ENCODE results near the gene KIF27.
"Not testable (repeated sequence)": the region's sequence is repeated elsewhere in the genome, so short reads cannot be mapped to it uniquely, and the experiment has no call there.

KIF27 gene

GRCh38 chr9:83804454-83804853 is 116.8 kb downstream of the KIF27 start:
- DNase-seq, result not testable (repeated sequence)

DNA sequence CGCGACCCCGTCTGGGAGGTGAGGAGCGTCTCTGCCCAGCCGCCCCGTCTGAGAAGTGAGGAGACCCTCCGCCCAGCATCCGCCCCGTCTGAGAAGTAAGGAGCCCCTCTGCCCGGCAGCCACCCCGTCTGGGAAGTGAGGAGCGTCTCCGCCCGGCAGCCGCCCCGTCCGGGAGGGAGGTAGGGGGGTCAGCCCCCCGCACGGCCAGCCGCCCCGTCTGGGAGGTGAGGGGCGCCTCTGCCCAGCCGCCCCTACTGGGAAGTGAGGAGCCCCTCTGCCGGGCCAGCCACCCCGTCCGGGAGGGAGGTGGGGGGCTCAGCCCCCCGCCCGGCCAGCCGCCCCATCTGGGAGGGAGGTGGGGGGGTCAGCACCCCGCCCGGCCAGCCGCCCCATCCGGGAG is 117.3 kb downstream of the KIF27 start:
- not testable (repeated sequence) for DNase-seq

DNA sequence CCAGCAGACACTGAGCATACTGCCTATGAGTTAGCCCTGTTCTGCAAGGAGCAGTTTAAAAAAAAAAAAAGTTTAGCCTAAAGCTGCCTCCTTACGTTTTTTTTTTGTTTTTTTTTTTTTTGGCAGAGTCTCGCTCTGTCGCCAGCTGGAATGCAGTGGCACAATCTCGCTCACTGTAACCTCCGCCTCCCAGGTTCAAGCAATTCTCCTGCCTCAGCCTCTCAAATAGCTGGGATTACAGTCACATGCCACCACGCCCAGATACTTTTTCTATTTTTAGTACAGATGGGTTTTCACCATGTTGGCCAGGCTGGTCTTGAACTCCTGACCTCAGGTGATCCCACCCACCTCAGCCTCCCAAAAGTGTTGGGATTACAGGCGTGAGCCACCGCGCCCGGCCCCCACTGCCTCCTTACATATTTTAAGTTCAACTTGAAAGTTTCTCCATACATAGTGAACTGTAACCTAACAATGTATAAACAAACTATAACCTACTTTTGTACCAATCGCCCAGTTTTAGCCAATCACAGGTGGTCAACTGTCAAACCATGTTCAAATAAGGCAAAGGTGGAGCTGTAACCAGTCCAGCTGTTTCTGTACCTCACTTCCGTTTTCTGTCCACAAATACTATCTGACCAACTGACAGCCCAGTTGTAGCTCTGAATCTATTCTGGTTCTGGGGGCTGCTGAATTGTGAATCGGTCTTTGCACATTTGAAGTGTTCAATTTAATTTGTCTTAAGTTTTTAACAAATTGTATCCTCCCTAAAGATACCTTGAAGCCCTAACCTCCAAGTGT is 120.8 kb downstream of the KIF27 start:
- no peak for DNase-seq

DNA sequence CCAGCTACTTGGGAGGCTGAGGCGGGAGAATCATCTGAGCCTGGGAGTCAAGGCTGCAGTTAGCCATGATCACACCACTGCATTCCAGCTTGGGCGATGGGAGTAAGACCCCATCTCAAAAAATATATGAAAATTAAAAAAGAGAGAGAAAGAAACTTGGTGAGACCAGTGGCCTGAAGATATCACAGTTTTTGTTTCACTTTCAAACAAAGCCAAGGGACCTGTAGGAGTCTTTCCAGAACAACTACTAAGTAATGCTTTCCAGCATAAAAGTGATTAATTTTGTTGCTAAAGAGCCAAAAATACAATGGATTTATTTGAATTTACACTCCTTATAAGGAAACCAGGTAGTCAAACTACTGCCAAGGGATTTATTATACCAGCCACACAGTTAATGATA is 127.2 kb downstream of the KIF27 start:
- no peak for DNase-seq

GRCh38 chr9:83792746-83793145 is 128.5 kb downstream of the KIF27 start:
- no peak for DNase-seq

All from stimulated activated CD4-positive, alpha-beta T cell treated with anti-CD3 and anti-CD28 coated beads, Interleukin-4, amount 100 ng/mL, for 1 hour (primary cell).